Progenitor cell of endocrine pancreas (in vitro differentiated cells): Measurements from ENCODE around the gene ICAM2. TPM values are rescaled to one million over a fixed set of nuclear protein-coding genes. Genes with fewer than 3 reads are reported as not detected.

ENCODE experiments used
- DNase-seq: peaks from one replicate; pipeline ENCODE4 v3.0.0; 2021; ENCODE audit warnings: low spot score; ENCODE audit not compliant: unreplicated experiment
- H3K27ac Mint-ChIP-seq: 2 replicates; pipeline ENCODE4 v1.8.0; 2021; ENCODE audit warnings: mild to moderate bottlenecking, moderate library complexity, mixed read lengths
- H3K27me3 Mint-ChIP-seq: 2 replicates; pipeline ENCODE4 v1.8.0; 2021; ENCODE audit warnings: mixed read lengths
- H3K36me3 Mint-ChIP-seq: 2 replicates; pipeline ENCODE4 v1.8.0; 2022; ENCODE audit warnings: mixed read lengths; ENCODE audit not compliant: insufficient read depth
- H3K4me1 Mint-ChIP-seq: 2 replicates; pipeline ENCODE4 v1.8.0; 2021; ENCODE audit warnings: low read depth, mixed read lengths
- H3K4me3 Mint-ChIP-seq: 2 replicates; pipeline ENCODE4 v1.8.0; 2021; ENCODE audit warnings: low read depth, mild to moderate bottlenecking, moderate library complexity, mixed read lengths
- H3K9me3 Mint-ChIP-seq: 2 replicates; pipeline ENCODE4 v1.8.0; 2021; ENCODE audit warnings: low read depth, mixed read lengths
- CTCF ChIP-seq: fragments of 200-600 bp; sonication (generic); IDR thresholded peaks from one replicate; pipeline ENCODE4 v1.5.0; 2021; ENCODE audit warnings: antibody characterized with exemption, mild to moderate bottlenecking; ENCODE audit not compliant: unreplicated experiment
- total RNA-seq: library from RNA; stranded (reverse); gene quantifications from 2 replicates; pipeline ENCODE4 v1.2.1, GENCODE V29; 2021

The ICAM2 gene
- total RNA-seq, 1 donor from 2014 or later = 0.72 TPM

DNA sequence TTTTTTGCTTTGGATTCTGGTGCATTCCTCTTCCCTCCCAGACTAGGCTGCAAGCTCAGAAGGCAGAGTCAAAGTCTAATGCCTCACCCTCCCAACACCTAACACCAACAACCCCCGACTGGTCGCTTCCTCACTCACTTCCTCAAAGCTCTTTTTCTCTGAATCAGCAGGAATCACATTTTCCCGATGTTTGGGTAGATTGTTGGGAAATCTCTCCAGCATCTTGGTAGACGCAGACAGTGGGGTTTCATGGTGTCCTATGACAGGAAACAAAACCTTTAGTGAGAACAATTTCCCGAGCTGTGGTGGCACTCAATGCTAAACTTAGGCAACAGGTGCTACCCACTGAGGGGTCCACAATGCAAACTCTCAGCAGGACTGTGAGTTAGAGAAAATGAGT lies 39.9 kb upstream of the ICAM2 start:
- Mint-ChIP-seq H3K27ac (no peak overlapping the region), H3K4me1 (peaks cover 20% of the 10 kb centered on the region), H3K27me3 (no peaks in the 10 kb centered on the region), H3K4me3 (no peak overlapping the region), H3K9me3 (no peaks in the 10 kb centered on the region), H3K36me3 (peaks cover 37% of the 10 kb centered on the region)
- TF ChIP-seq CTCF = no peak
- DNase-seq = no peak

DNA sequence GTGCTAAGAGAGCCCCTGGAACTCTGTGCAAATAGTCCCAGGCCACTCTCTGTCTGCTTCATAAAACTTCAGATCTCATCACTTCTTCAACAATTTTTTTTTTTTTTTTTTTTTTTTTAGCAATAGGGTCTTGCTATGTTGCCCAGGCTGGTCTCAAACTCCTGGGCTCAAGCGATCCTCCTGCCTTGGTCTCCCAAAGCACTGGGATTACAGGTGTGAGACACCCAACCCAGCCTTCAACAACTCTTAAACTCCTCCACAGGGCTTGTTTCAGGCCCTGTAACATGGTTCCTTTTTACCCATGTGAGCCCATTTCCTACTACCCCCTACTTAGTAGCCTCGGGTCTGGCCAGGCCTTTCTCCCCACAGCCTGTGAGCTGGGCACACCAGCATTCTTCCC lies 39.3 kb upstream of the ICAM2 start:
- no peaks in the 10 kb centered on the region for H3K27me3 Mint-ChIP-seq
- no peaks in the 10 kb centered on the region for H3K9me3 Mint-ChIP-seq
- no peak overlapping the region for H3K27ac Mint-ChIP-seq
- no peak for TF ChIP-seq CTCF
- no peak for DNase-seq
- no peak overlapping the region for H3K4me3 Mint-ChIP-seq
- peaks cover 20% of the 10 kb centered on the region for H3K4me1 Mint-ChIP-seq
- peaks cover 38% of the 10 kb centered on the region for H3K36me3 Mint-ChIP-seq

GRCh38 chr17:64058621-64059020 lies 38.2 kb upstream of the ICAM2 start:
- no peak for DNase-seq
- H3K27ac Mint-ChIP-seq = peak overlapping the region; percentile 79
- no peaks in the 10 kb centered on the region for H3K27me3 Mint-ChIP-seq
- H3K4me1 Mint-ChIP-seq = peaks cover 11% of the 10 kb centered on the region
- no peaks in the 10 kb centered on the region for H3K9me3 Mint-ChIP-seq
- H3K36me3 Mint-ChIP-seq = peaks cover 34% of the 10 kb centered on the region
- H3K4me3 Mint-ChIP-seq = no peak overlapping the region
- no peak for TF ChIP-seq CTCF

DNA sequence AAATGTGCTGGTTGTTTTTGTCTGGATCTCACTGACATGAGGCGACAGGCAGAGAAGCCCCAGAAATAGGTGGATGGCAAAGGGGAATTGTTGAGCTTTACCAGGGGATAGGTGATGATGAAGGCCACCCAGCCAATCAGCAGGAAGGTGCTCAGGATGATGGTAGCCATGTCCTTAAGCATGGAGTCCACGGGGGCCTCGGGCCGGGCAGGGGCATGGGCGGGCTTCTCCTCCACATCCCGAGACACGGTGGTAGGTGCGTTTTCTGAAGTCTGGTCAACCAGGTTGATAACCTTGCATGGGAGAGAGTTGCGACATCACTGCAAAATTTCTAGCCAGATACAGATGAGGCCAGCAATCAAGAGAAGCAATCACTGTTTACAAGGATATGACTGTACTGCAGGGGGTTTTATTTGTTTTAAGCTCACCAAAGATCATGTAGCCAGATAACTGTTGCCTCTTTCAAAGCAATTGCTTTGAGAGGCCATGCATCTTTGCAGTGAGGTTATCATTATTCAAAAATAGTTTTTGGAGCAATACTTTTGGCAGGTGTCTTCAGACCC lies 37.3 kb upstream of the ICAM2 start:
- TF ChIP-seq CTCF = no peak
- H3K27ac Mint-ChIP-seq = no peak overlapping the region
- peaks cover 11% of the 10 kb centered on the region for H3K4me1 Mint-ChIP-seq
- no peak overlapping the region for H3K4me3 Mint-ChIP-seq
- H3K27me3 Mint-ChIP-seq = no peaks in the 10 kb centered on the region
- H3K36me3 Mint-ChIP-seq = peaks cover 39% of the 10 kb centered on the region
- no peak for DNase-seq
- no peaks in the 10 kb centered on the region for H3K9me3 Mint-ChIP-seq

DNA sequence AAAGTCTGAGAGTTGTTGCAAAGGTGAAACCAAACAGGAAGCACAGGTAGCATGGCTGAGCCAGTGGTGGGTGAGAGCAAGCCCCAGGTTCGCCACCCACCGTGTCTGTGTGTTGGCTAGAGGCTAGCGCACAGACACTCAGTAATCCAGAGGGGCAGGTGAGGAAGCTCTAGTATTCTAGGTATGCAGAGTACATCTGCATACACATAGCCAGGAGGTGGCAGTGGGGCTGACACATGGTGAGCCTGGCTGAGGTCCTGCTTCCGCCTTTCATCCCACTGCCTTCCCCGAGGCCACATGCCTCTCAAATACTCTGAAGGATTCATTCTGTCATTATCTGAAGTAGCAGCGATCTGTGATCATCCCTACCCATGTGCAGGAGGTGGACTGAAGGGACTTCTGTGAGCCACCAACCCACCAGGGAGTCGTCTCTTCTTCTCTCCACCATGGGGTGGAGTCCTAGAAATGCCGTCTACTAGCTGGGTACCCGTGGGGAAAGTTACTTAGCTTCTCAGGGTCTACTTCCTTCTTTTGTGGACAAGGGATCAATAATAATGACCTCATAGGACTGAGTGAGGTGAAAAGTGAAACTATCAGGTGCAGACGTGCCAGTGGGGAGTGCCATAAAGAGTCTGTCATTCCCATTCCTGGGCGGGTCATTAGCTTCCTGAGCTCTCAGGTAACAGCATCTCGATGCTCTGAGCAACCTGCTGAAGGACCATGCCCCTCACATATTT lies 36.0 kb upstream of the ICAM2 start:
- TF ChIP-seq CTCF = no peak
- Mint-ChIP-seq H3K27me3 (no peaks in the 10 kb centered on the region), H3K4me1 (peaks cover 11% of the 10 kb centered on the region), H3K36me3 (peaks cover 42% of the 10 kb centered on the region), H3K4me3 (no peak overlapping the region), H3K9me3 (no peaks in the 10 kb centered on the region), H3K27ac (peak overlapping the region; percentile 69)
- DNase-seq = no peak
